Measurements from ENCODE around the gene GPR78.

Gene GPR78

GRCh38 chr4:8547108-8547911, 32.9 kb upstream of the GPR78 start:
- DNase-seq = no peak

- no peak for DNase-seq
These were observed 32.1 kb upstream of the GPR78 start for GRCh38 chr4:8547912-8548730.

- DNase-seq = no peak
These were observed 31.4 kb upstream of the GPR78 start for GRCh38 chr4:8548731-8549351.

GRCh38 chr4:8549352-8549931, 30.8 kb upstream of the GPR78 start:
- no peak for DNase-seq

- no peak for DNase-seq
These were observed 29.5 kb upstream of the GPR78 start for GRCh38 chr4:8550691-8551090.

GRCh38 chr4:8552024-8552423, 28.2 kb upstream of the GPR78 start:
- DNase-seq = no peak

- DNase-seq = no peak
These were observed 27.5 kb upstream of the GPR78 start for GRCh38 chr4:8552581-8553205.

GRCh38 chr4:8553216-8553615, 27.0 kb upstream of the GPR78 start:
- no peak for DNase-seq

GRCh38 chr4:8553991-8554405, 26.2 kb upstream of the GPR78 start:
- no peak for DNase-seq

GRCh38 chr4:8554555-8555100, 25.6 kb upstream of the GPR78 start:
- DNase-seq = no peak

GRCh38 chr4:8555716-8556115, 24.5 kb upstream of the GPR78 start:
- no peak for DNase-seq

- no peak for DNase-seq
These were observed 23.6 kb upstream of the GPR78 start for GRCh38 chr4:8556341-8557150.

- DNase-seq = no peak
These were observed 22.8 kb upstream of the GPR78 start for GRCh38 chr4:8557151-8558076.

GRCh38 chr4:8558080-8558960, 21.9 kb upstream of the GPR78 start:
- DNase-seq = no peak

- no peak for DNase-seq
These were observed 21.2 kb upstream of the GPR78 start for GRCh38 chr4:8559011-8559410.

- no peak for DNase-seq
These were observed 20.5 kb upstream of the GPR78 start for GRCh38 chr4:8559524-8560264.

- no peak for DNase-seq
These were observed 19.7 kb upstream of the GPR78 start for GRCh38 chr4:8560265-8561047.

- no peak for DNase-seq
These were observed 15.6 kb upstream of the GPR78 start for GRCh38 chr4:8564595-8564994.
